ENCODE measurements around the gene CCNDBP1.
"Not testable (repeated sequence)": the region's sequence is repeated elsewhere in the genome, so short reads cannot be mapped to it uniquely, and the experiment has no call there.

The CCNDBP1 gene

GRCh38 chr15:43218908-43219706, 33.9 kb downstream of the CCNDBP1 start:
- no peak for DNase-seq

- DNase-seq = no peak
These were observed 35.0 kb downstream of the CCNDBP1 start for GRCh38 chr15:43219929-43220928.

DNA sequence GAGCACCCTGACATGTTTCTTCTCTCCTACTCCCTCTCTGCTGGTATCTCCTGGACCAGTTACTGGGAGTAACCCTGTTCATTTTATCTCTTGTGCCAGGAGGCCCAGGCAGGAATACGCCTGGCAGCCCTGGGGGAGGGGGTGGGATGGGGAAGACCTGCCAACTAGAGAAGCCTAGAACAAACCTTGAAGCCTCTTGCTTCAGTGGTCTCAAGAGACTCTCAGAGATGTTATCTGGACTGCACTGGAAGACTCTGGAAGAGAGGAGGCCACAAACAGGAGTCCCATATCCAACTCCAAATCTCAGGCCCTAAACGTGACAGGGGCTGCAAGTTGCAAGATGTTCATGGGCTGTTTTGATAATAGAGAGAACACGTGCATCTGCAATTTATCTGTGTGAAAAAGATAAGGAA, 35.8 kb downstream of the CCNDBP1 start, which contains the start of gene EPB42:
TSS of gene EPB42 (minus strand) at position 28 of the 413 bp plus-strand sequence. CDS start 193 bp downstream, outside the sequence.
- DNase-seq = no peak

DNA sequence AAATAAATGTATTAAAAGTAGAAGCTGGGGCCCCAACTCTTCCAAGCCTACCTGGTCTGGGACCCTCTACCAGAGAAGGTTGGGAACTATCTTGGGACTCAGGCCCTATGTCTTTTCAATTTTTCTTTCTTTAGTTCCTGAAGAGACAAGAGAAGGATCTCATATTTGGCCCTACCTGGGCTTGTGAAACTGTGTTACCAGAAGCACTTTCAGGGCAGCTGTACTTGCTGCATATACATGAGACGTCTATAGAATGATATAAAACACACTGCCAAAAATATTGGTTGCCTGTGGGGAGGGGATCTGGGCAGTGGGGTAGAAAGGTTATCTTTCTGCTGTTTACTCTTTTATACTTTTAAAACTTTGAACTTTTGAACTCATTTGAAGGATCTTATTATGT, 36.2 kb downstream of the CCNDBP1 start:
- DNase-seq = no peak

- peak; percentile 53 for DNase-seq
These were observed 40.2 kb downstream of the CCNDBP1 start for GRCh38 chr15:43225201-43225949.

GRCh38 chr15:43225950-43226255, 40.7 kb downstream of the CCNDBP1 start:
- DNase-seq = not testable (repeated sequence)

GRCh38 chr15:43226436-43227305, 41.5 kb downstream of the CCNDBP1 start:
- no peak for DNase-seq

DNA sequence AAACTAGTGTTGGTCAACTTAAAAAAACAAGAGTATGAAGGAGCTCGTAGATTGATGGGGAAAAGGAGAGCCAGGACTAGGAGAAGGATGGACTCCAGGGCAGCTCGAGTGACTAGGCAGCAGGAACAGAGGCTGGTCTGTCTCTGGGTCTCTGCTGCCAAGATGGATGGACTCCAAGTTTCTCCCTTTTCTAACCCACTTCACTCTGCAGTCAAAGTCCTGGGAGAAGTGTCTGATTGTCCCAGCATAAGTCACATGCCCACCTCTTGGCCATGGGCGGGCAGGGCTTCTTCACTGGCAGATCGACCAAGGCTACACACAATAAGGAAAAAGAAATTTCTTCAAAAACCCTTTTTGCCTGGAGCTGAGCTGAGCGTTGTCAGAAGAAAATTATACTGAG, 44.8 kb downstream of the CCNDBP1 start:
- no peak for DNase-seq

DNA sequence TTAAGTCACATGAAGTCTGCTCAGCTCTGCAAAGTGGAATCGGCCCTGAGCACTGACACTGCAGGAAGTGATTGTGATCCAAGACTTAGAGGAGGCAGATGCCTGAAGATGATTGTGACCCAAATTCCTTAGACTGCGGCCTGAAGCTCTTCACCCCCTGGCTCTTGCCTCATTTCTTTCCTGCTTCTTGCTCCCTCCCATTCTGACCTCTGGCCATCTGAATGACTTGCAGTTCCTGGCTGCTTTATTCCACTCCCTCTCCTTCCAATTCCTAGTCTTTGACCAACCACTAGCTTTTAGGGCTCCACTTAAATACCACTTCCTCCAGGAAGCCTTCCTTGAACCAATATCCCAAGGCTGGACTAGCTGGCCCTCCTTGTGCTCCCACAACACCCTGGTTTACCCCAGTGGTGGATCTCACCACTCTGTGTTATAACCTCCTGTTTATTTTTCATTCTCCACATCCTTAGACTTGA, 45.5 kb downstream of the CCNDBP1 start:
- no peak for DNase-seq

GRCh38 chr15:43232289-43232874, 47.2 kb downstream of the CCNDBP1 start:
- no peak for DNase-seq

- no peak for DNase-seq
These were observed 50.3 kb downstream of the CCNDBP1 start for GRCh38 chr15:43235536-43235935.

- no peak for DNase-seq
These were observed 52.8 kb downstream of the CCNDBP1 start for GRCh38 chr15:43237842-43238470.

GRCh38 chr15:43238671-43239131, 53.5 kb downstream of the CCNDBP1 start:
- DNase-seq = no peak

GRCh38 chr15:43239732-43240491, 54.7 kb downstream of the CCNDBP1 start:
- DNase-seq = no peak

GRCh38 chr15:43241100-43241499, 55.9 kb downstream of the CCNDBP1 start:
- DNase-seq = no peak

DNA sequence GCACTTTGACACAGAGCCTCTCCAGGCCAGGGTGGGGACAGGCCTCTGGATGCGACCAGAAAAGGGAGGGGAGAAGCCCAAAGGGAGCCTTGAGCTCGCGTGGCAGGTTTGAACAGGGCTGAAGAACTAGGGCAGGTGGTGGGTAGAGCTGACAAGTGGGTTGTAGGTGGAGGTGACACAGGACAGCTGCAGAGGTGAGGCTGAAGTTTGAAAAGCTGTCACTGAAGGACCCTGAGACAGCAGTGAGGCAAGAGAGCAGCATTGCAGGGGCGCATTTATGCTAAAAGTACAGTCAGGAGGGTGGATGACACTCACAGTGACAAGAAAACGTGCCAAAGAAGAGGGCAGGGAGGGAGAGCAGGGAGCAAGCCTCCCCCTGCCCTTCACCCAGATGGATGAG, 57.4 kb downstream of the CCNDBP1 start:
- no peak for DNase-seq

- DNase-seq = no peak
These were observed 57.9 kb downstream of the CCNDBP1 start for GRCh38 chr15:43243020-43243645.

- no peak for DNase-seq
These were observed 58.9 kb downstream of the CCNDBP1 start for GRCh38 chr15:43244092-43244491.

DNA sequence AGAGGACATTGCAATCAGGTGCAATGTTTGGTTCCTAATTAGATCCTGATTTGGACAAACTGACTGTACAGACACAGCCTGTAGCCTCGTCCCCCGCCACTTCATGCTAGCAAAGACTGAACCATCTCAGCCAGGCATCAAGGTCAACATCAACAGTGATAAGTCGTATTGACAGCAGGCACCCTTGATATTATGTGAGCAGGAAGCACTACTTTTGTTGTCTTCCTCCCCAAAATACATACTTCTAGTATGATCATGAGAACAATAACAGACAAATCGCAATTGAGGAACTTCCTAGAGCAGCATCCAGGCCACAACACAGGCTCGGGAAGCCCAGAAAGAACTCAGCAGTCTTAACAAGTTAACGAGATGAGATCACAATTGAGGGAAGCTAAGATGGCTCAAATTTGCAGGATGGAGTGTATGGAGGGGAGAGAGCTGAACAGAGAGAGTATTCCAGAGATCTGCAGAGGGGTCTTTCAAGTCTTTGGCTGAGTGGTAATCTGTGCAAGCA, 61.1 kb downstream of the CCNDBP1 start:
- no peak for DNase-seq
